Heart right ventricle (tissue), 16 donors: ENCODE results near the gene PRKCSH. TPM values are rescaled to one million over a fixed set of nuclear protein-coding genes. Genes with fewer than 3 reads are reported as not detected.
A peak's percentile ranks its signal among the peaks of the same experiment; 100 is the strongest.

ENCODE experiments used
- ATAC-seq, 8 donors: fragments of 200-7000 bp; cut with Tn5 transposase; one replicate each; pipeline ENCODE4 v1.9.1; 2020; ENCODE audit warnings: mild to moderate bottlenecking in 8 of 8, moderate library complexity in 8 of 8, moderate number of reproducible peaks in 1 of 8
- DNase-seq, 2 donors: peaks; one replicate each; pipeline ENCODE4 v3.0.0-alpha.2; 2020
- H3K27ac ChIP-seq, 10 donors: fragments of 200-600 bp; sonication (generic) in 2 of 10; one replicate each; pipeline versions ENCODE4 v1.5.0 to v1.8.0; 2020 to 2022; ENCODE audit warnings: mild to moderate bottlenecking in 3 of 10
- H3K27me3 ChIP-seq, 7 donors: fragments of 200-600 bp; one replicate each; pipeline ENCODE4 v1.8.0; 2021 to 2022; ENCODE audit warnings: mild to moderate bottlenecking in 2 of 7
- H3K36me3 ChIP-seq, 9 donors: fragments of 200-600 bp; sonication (generic) in 1 of 9; one replicate each; pipeline versions ENCODE4 v1.5.0 to v1.8.0; 2020 to 2022; ENCODE audit warnings: mild to moderate bottlenecking in 2 of 9
- H3K4me1 ChIP-seq, 9 donors: fragments of 200-600 bp; sonication (generic) in 1 of 9; one replicate each; pipeline versions ENCODE4 v1.5.0 to v1.8.0; 2020 to 2022; ENCODE audit warnings: mild to moderate bottlenecking in 4 of 9
- H3K4me3 ChIP-seq, 10 donors: fragments of 200-600 bp; sonication (generic) in 2 of 10; one replicate each; pipeline versions ENCODE4 v1.5.0 to v1.8.0; 2020 to 2022; ENCODE audit warnings: mild to moderate bottlenecking in 7 of 10, moderate library complexity in 2 of 10
- H3K9me3 ChIP-seq, 11 donors: fragments of 200-600 bp in 10 of 11; sonication (generic) in 2 of 11; one replicate each; pipeline versions ENCODE4 v1.5.0 to v1.8.0; 2013 to 2022; ENCODE audit warnings: mild to moderate bottlenecking in 2 of 11, control low read depth in 1 of 11, moderate library complexity in 1 of 11
- CTCF ChIP-seq, 9 donors: fragments of 200-600 bp; sonication (generic) in 2 of 9; IDR thresholded peaks; one replicate each; pipeline versions ENCODE4 v1.5.0 to v1.8.0; 2021 to 2022; ENCODE audit warnings: antibody characterized with exemption in 9 of 9, mild to moderate bottlenecking in 5 of 9, moderate library complexity in 1 of 9
- WGBS, 2 donors: extraction: QIAGEN DNeasy Blood & Tissue Kit; methylation state at CpG; one replicate each; pipeline ENCODE4 v1.1.7; 2013; ENCODE audit warnings: inconsistent platforms in 1 of 2; 5-methylcytosine and 5-hydroxymethylcytosine counted together
- intact Hi-C, 10 donors: fragments of 100-400 bp; cut with DNase I; formaldehyde crosslinking; loops; one replicate each; pipeline versions ENCODE4 v1.11.1 to v1.14.2; 2022
- polyA plus RNA-seq, 2 donors: library from polyadenylated mRNA; stranded (reverse); fragments of 200-250 nt; gene quantifications; one replicate each; pipeline ENCODE4 v1.2.3, GENCODE V29; 2013
- total RNA-seq, 10 donors: library from RNA; stranded (reverse); fragmentation: NEBNext Ultra II Directional in 3 of 10; extraction: Animal tissue kit (Norgen Biotek cat#: 25700) in 3 of 10; gene quantifications; one replicate each; pipeline versions ENCODE4 v1.2.1 to v1.2.4, GENCODE V29; 2021 to 2023
- donor health status: Arrhythmogenic right ventricular cardiomyopathy.
- donor health status: ischemic (EF 13 %, LVEDD 7.1; RV severe dilation, severe dysfunction).
- donor health status: healthy with polysubstance abuse.
- donor health status: DM: no; HTN: yes; CAD: no.
- donor health status: DM: no; HTN: no; CAD: no.
- donor health status: ischemic (EF 25% LVEDD 6.9; RV normal size, moderate dysfunction).
- donor health status: ischemic (EF 25% LVEDD 5.7; RV mildly dilated, moderate dysfunction).
- donor health status: healthy.
- donor health status: DM: yes; HTN: yes; CAD: no.
- donor health status: Ischemic cardiomyopathy.
- donor health status: ischemic (EF 35%, LVEDD 5.7; RV mildly dilated, moderate dysfunction).
- donor health status: nonischemic (EF 11% LVEDD 7.7; RV severe dilation, severe dysfunction).
- donor health status: DM: yes; HTN: yes; CAD: no.
- donor health status: PGD.
- donor health status: ischemic (EF 29% LVEDD 5.4; RV normal size, mild dysfunction).
- donor health status: nonischemic (EF 23%, LVEDD 6.1; RV moderate dilation, normal function).

Gene PRKCSH
- total and polyA plus RNA-seq, 12 donors, result 84.3 to 177 (median 116) TPM

- H3K36me3 ChIP-seq, result peaks cover 0 to 76% (median 35%) of the 10 kb centered on the region in 9 donors
- 84 to 92% methylated on average over 13 of the region's 13 CpGs for WGBS, 2 donors
- H3K4me1 ChIP-seq, result peaks cover 0 to 25% (median 0%) of the 10 kb centered on the region in 9 donors
- H3K27me3 ChIP-seq, result peaks cover 0 to 8% (median 0%) of the 10 kb centered on the region in 7 donors
- DNase-seq (no peak), ATAC-seq (no peak)
- intact Hi-C loops, result loop anchor here in 5 of 10 donors (5.0 to 10.0 kb wide), 3 partner anchors 71 to 156 kb away; partner anchors contain the start of gene TSPAN16 (in 2 of the 5)
- H3K4me3 ChIP-seq, result no peak overlapping the region
- no peak overlapping the region for H3K27ac ChIP-seq
- no peaks in the 10 kb centered on the region for H3K9me3 ChIP-seq
- no peak for TF ChIP-seq CTCF (IDR thresholded peaks at IDR 0.05)
These were observed 13.0 kb downstream of the PRKCSH start for GRCh38 chr19:11448410-11448809.

GRCh38 chr19:11448923-11449554 is 13.6 kb downstream of the PRKCSH start:
- DNase-seq (no peak), ATAC-seq (no peak)

GRCh38 chr19:11450570-11451326 is 15.3 kb downstream of the PRKCSH start:
- Histone ChIP-seq H3K27me3 (peaks cover 0 to 8% (median 0%) of the 10 kb centered on the region in 7 donors), H3K4me3 (no peak overlapping the region), H3K4me1 (peaks cover 0 to 12% (median 0%) of the 10 kb centered on the region in 9 donors), H3K27ac (no peak overlapping the region), H3K9me3 (no peaks in the 10 kb centered on the region), H3K36me3 (peaks cover 0 to 53% (median 28%) of the 10 kb centered on the region in 9 donors)
- intact Hi-C loops, result no loop called here
- WGBS, 2 donors, result 87 to 88% methylated on average over 21 of the region's 21 CpGs
- no peak for TF ChIP-seq CTCF (IDR thresholded peaks at IDR 0.05)
- ATAC-seq, result no peak
- no peak for DNase-seq

More at GRCh38 chr19:11448923-11449554, 13.6 kb downstream of the PRKCSH start:
- peaks cover 0 to 18% (median 0%) of the 10 kb centered on the region in 9 donors for H3K4me1 ChIP-seq
- TF ChIP-seq CTCF (IDR thresholded peaks at IDR 0.05), result no peak
- peaks cover 0 to 70% (median 35%) of the 10 kb centered on the region in 9 donors for H3K36me3 ChIP-seq
- H3K27me3 ChIP-seq, result peaks cover 0 to 8% (median 0%) of the 10 kb centered on the region in 7 donors
- intact Hi-C loops, result loop anchor here in 5 of 10 donors (5.0 to 10.0 kb wide), 3 partner anchors 72 to 157 kb away; partner anchors contain the start of gene TSPAN16 (in 2 of the 5)
- no peak overlapping the region for H3K4me3 ChIP-seq
- 94 to 95% methylated on average over 31 of the region's 31 CpGs for WGBS, 2 donors
- no peaks in the 10 kb centered on the region for H3K9me3 ChIP-seq
- no peak overlapping the region for H3K27ac ChIP-seq

- peak overlapping the region in 3 of 10 donors; percentile 2 to 15 (median 12) for H3K4me3 ChIP-seq
- no peaks in the 10 kb centered on the region for H3K9me3 ChIP-seq
- TF ChIP-seq CTCF (IDR thresholded peaks at IDR 0.05), result no peak
- H3K27me3 ChIP-seq, result peaks cover 0 to 8% (median 0%) of the 10 kb centered on the region in 7 donors
- ATAC-seq (peak in 1 of 8 donors; percentile 6), DNase-seq (no peak)
- 31 to 45% methylated on average over 11 to 13 of the region's 13 CpGs for WGBS, 2 donors
- H3K4me1 ChIP-seq, result peaks cover 0 to 12% (median 0%) of the 10 kb centered on the region in 9 donors
- peak overlapping the region in 2 of 10 donors; percentile 17 to 64 for H3K27ac ChIP-seq
- intact Hi-C loops, result no loop called here
- H3K36me3 ChIP-seq, result peaks cover 0 to 47% (median 24%) of the 10 kb centered on the region in 9 donors
These were observed 16.0 kb downstream of the PRKCSH start for GRCh38 chr19:11451327-11451870.
